Peyer's patch (tissue), 4 donors: ENCODE measurements around the gene B3GALNT2. TPM values are rescaled to one million over a fixed set of nuclear protein-coding genes. Genes with fewer than 3 reads are reported as not detected.

ENCODE experiments used
- DNase-seq, 3 donors: peaks; one replicate each; pipeline ENCODE4 v3.0.0-alpha.2; 2017 to 2019
- H3K27ac ChIP-seq, 4 donors: fragments of 200-600 bp; sonication (generic); one replicate each; pipeline ENCODE4 v1.5.1; 2016 to 2019
- H3K27me3 ChIP-seq, 2 donors: fragments of 200-600 bp; sonication (generic); one replicate each; pipeline ENCODE4 v1.5.1; 2019
- H3K36me3 ChIP-seq, 3 donors: fragments of 200-600 bp; sonication (generic); one replicate each; pipeline ENCODE4 v1.5.1; 2016 to 2019
- H3K4me1 ChIP-seq, 4 donors: fragments of 200-600 bp; sonication (generic); one replicate each; pipeline ENCODE4 v1.5.1; 2016 to 2019
- H3K4me3 ChIP-seq, 4 donors: fragments of 200-600 bp; sonication (generic); 1 replicate in 3 of 4; 2 replicates in 1 of 4; pipeline ENCODE4 v1.5.1; 2016 to 2019; ENCODE audit warnings: mild to moderate bottlenecking in 1 of 4
- H3K9me3 ChIP-seq, 4 donors: fragments of 200-600 bp; sonication (generic); one replicate each; pipeline ENCODE4 v1.5.1; 2016 to 2019; ENCODE audit warnings: mild to moderate bottlenecking in 1 of 4
- CTCF ChIP-seq, 6 experiments: fragments of 450-650 bp in 4 of 6; fragments of 200-600 bp in 2 of 6; sonication (generic) in 1 of 6; IDR thresholded peaks; one replicate each; pipeline ENCODE4 v1.5.1; 2017 to 2019; ENCODE audit warnings: antibody characterized with exemption in 6 of 6, mild to moderate bottlenecking in 3 of 6, moderate library complexity in 1 of 6
- POLR2A ChIP-seq, 2 donors: fragments of 450-650 bp; IDR thresholded peaks; one replicate each; pipeline ENCODE4 v1.5.1; 2017; ENCODE audit warnings: antibody characterized with exemption in 2 of 2, mild to moderate bottlenecking in 2 of 2, moderate library complexity in 2 of 2
- total RNA-seq, 4 donors: library from RNA; depleted of rRNA; stranded (reverse); fragments of >200 nt; gene quantifications; one replicate each; pipeline ENCODE4 v1.1.0, GENCODE V29; 2016

Gene B3GALNT2
- total RNA-seq, 4 donors from 2014 or later, result 13.2 to 53.1 (median 32.7) TPM

GRCh38 chr1:235408503-235408960, 95.7 kb downstream of the B3GALNT2 start:
- Histone ChIP-seq H3K27ac (no peak overlapping the region), H3K4me1 (peaks cover 0 to 14% (median 0%) of the 10 kb centered on the region in 4 donors), H3K27me3 (no peaks in the 10 kb centered on the region), H3K36me3 (no peaks in the 10 kb centered on the region), H3K9me3 (no peaks in the 10 kb centered on the region), H3K4me3 (no peak overlapping the region)
- TF ChIP-seq CTCF (IDR thresholded peaks at IDR 0.05) (no peak), POLR2A (IDR thresholded peaks at IDR 0.05) (no peak)
- DNase-seq, result no peak

DNA sequence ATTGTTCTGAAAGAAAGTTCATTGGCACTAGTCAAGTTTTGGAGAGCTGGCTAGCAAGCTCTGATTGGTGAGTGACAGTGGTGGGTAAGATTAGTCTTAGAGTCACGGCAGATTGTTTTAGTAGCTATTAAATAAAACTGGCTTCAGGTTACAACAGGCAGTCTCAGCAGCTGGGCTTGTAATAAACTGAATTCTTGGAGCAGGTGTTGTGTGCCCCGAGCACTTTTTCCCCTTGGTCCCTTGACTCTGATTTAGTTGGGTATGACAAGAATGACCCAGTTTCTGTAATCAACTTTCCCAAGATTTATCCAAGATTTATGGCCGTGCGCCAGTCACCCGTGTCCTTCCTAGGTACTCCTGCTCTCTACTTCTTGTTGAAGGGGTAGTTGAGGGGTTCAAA, 96.8 kb downstream of the B3GALNT2 start:
- no peak for DNase-seq
- no peak overlapping the region for H3K27ac ChIP-seq
- H3K4me3 ChIP-seq, result no peak overlapping the region
- no peaks in the 10 kb centered on the region for H3K36me3 ChIP-seq
- TF ChIP-seq POLR2A (IDR thresholded peaks at IDR 0.05), result no peak
- no peak for TF ChIP-seq CTCF (IDR thresholded peaks at IDR 0.05)
- no peaks in the 10 kb centered on the region for H3K9me3 ChIP-seq
- peaks cover 0 to 14% (median 0%) of the 10 kb centered on the region in 4 donors for H3K4me1 ChIP-seq
- no peaks in the 10 kb centered on the region for H3K27me3 ChIP-seq

- TF ChIP-seq POLR2A (IDR thresholded peaks at IDR 0.05), result no peak
- no peak for TF ChIP-seq CTCF (IDR thresholded peaks at IDR 0.05)
- H3K9me3 ChIP-seq, result no peaks in the 10 kb centered on the region
- H3K36me3 ChIP-seq, result no peaks in the 10 kb centered on the region
- DNase-seq, result no peak
- no peaks in the 10 kb centered on the region for H3K27me3 ChIP-seq
- peaks cover 0 to 11% (median 0%) of the 10 kb centered on the region in 4 donors for H3K4me1 ChIP-seq
- H3K4me3 ChIP-seq, result no peak overlapping the region
- no peak overlapping the region for H3K27ac ChIP-seq
Observed at GRCh38 chr1:235404190-235404589, 100.1 kb downstream of the B3GALNT2 start.

GRCh38 chr1:235403593-235403992, 100.7 kb downstream of the B3GALNT2 start:
- H3K4me3 ChIP-seq, result no peak overlapping the region
- H3K9me3 ChIP-seq, result no peaks in the 10 kb centered on the region
- no peak for TF ChIP-seq CTCF (IDR thresholded peaks at IDR 0.05)
- no peak for TF ChIP-seq POLR2A (IDR thresholded peaks at IDR 0.05)
- no peak overlapping the region for H3K27ac ChIP-seq
- no peak for DNase-seq
- H3K36me3 ChIP-seq, result no peaks in the 10 kb centered on the region
- H3K4me1 ChIP-seq, result peaks cover 0 to 7% (median 0%) of the 10 kb centered on the region in 4 donors
- no peaks in the 10 kb centered on the region for H3K27me3 ChIP-seq

DNA sequence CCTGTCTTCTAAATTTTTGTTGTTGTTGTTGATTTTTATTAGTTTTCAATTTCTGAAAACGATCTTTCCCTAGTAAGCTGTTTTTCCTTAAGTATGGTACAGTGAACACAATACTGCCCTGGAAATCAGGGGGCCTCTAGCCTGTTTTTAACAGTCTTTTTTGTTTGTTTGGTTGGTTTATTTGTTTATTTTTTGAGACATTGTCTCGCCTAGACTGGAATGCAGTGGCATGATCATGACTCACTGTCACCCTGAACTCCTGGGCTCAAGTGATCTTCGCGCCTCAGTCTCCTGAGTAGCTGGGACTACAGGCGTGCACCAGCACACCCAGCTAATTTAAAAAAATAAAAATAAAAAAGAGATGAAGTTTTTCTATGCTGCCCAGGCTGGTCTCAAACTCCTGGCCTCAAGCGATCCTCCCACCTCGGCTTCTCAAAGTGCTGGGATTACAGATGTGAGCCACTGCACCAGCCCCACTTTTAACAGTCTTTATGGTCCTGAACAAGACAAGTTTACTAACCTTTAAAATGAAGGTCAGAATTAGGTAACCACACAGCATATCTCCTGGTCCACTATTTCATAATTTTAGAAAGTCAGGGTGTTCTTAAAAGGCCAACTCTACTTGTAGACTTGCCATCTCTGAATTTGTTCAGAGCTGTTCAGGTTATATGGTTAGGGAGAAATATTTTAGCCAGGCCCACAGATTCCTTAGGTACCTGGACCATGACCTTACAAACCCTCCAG, 101.6 kb downstream of the B3GALNT2 start:
- TF ChIP-seq CTCF (IDR thresholded peaks at IDR 0.05) (no peak), POLR2A (IDR thresholded peaks at IDR 0.05) (no peak)
- H3K27me3 ChIP-seq, result no peaks in the 10 kb centered on the region
- H3K27ac ChIP-seq, result no peak overlapping the region
- no peaks in the 10 kb centered on the region for H3K36me3 ChIP-seq
- no peak for DNase-seq
- H3K9me3 ChIP-seq, result no peaks in the 10 kb centered on the region
- H3K4me1 ChIP-seq, result no peaks in the 10 kb centered on the region
- no peak overlapping the region for H3K4me3 ChIP-seq
